ENCODE data around the gene PLA2G4D.

Gene PLA2G4D

GRCh38 chr15:42094512-42094963, at the start of gene PLA2G4D:
PLA2G4D (minus strand) TSS chr15:42094562; CDS start chr15:42094459, 103 bp downstream.
- peak; percentile 83 for DNase-seq

GRCh38 chr15:42143356-42143755, 49.0 kb upstream of the PLA2G4D start:
- no peak for DNase-seq

GRCh38 chr15:42141795-42142667, 47.7 kb upstream of the PLA2G4D start:
- no peak for DNase-seq

GRCh38 chr15:42141246-42141645, 46.9 kb upstream of the PLA2G4D start:
- no peak for DNase-seq

GRCh38 chr15:42140383-42141070, 46.2 kb upstream of the PLA2G4D start:
- no peak for DNase-seq

GRCh38 chr15:42139596-42139995, 45.2 kb upstream of the PLA2G4D start:
- DNase-seq = no peak

GRCh38 chr15:42138968-42139386, 44.6 kb upstream of the PLA2G4D start:
- peak; percentile 50 for DNase-seq

- DNase-seq = no peak
Measured at GRCh38 chr15:42138411-42138810, 44.0 kb upstream of the PLA2G4D start.

- peak; percentile 60 for DNase-seq
Measured at GRCh38 chr15:42137461-42138261, 43.3 kb upstream of the PLA2G4D start.

GRCh38 chr15:42136513-42136912, 42.2 kb upstream of the PLA2G4D start:
- DNase-seq = no peak

- no peak for DNase-seq
Measured at GRCh38 chr15:42135351-42135750, 41.0 kb upstream of the PLA2G4D start.

GRCh38 chr15:42134617-42135245, 40.4 kb upstream of the PLA2G4D start:
- DNase-seq = no peak

- DNase-seq = peak; percentile 58
Measured at GRCh38 chr15:42133886-42134502, 39.6 kb upstream of the PLA2G4D start.

- DNase-seq = no peak
Measured at GRCh38 chr15:42133356-42133755, 39.0 kb upstream of the PLA2G4D start.

- DNase-seq = peak; percentile 78
Measured at GRCh38 chr15:42131826-42132806, 37.8 kb upstream of the PLA2G4D start.

- DNase-seq = no peak
Measured at GRCh38 chr15:42131006-42131405, 36.6 kb upstream of the PLA2G4D start.

GRCh38 chr15:42130246-42130986, 36.1 kb upstream of the PLA2G4D start:
- DNase-seq = no peak

- no peak for DNase-seq
Measured at GRCh38 chr15:42129364-42129763, 35.0 kb upstream of the PLA2G4D start.

GRCh38 chr15:42128476-42128875, 34.1 kb upstream of the PLA2G4D start:
- DNase-seq = no peak

- no peak for DNase-seq
Measured at GRCh38 chr15:42123546-42123945, 29.2 kb upstream of the PLA2G4D start.
